Left renal pelvis (tissue), 4 donors: ENCODE data around the gene CDPF1. TPM values are rescaled to one million over a fixed set of nuclear protein-coding genes. Genes with fewer than 3 reads are reported as not detected.

ENCODE experiments used
- DNase-seq, 4 donors: peaks; one replicate each; pipeline ENCODE4 v3.0.0-alpha.2; 2013; ENCODE audit warnings: low read depth in 4 of 4, low spot score in 3 of 4
- polyA plus RNA-seq, 4 donors: library from polyadenylated mRNA; unstranded; fragments of 120-200 nt; gene quantifications; one replicate each; pipeline ENCODE4 v1.2.1, GENCODE V29; 2013; ENCODE audit not compliant: insufficient read length in 4 of 4

The CDPF1 gene
- polyA plus RNA-seq, 4 donors, result 11.3 to 16.9 (median 14.2) TPM

DNA sequence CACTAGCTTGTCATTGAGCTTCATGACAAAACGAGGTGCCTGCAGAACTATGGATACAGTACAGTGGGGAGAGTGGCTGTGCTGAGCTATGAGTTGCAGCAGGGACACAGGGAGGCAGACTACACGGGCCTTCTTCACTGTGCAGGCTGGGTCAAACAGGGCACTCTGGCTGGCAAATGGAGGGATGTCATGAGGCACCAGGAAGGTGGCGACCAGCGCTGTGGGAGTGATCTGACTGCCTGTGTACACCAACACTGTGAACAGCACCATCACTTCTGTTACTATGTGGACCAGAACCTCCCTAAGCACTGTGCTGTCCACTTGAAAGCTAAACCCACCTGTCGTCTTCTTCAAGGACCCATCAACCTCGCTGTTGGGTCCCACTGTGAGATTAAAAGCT is 9.9 kb upstream of the CDPF1 start:
- DNase-seq, result no peak

DNA sequence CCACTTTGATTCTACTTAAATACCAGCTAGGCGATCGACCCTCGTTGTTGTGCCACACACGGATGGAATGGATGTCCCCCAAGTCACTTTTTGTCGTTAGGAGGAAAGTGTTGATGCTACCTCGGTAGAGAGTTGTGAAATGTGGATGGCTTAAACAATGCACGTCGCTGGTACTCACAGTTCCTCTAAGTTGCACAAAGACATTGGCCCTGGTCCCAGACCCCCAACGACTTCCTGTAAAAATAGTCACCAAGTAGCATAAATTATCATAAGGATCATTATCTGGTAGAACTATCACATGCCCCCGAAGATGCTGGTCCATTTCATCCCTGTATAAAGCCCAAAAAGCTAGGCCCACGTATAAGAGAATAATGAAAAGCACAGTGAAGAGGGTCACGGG is 9.3 kb upstream of the CDPF1 start:
- DNase-seq, result no peak

DNA sequence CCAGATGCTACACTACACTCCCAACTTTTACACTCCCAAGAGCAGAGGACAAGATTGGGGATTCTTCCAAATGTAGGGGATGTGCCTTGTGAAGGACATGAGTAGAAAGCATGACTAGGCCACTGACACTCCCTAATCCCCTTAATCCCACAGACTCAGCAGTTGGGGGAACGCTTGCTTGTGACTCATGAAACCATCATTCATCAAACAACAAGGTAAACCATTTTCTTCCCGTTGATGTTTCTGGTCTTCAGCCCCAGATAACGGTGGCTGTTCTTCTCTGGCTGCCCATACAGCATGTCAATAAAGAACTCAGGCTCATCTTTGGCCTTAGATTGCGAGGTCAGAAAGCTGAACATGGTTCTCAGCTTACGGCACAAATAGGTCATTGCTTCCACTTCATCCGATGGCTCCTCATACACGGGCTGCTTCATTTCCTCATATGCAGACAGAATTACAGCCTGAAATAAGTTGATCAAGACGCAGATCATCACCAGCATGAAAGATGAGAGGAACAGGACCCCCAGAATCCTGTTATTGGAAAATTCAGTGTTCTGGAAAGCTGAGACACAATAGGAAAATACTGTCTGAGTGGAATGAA is 6.4 kb upstream of the CDPF1 start:
- DNase-seq, result no peak

- no peak for DNase-seq
Observed at GRCh38 chr22:46251816-46252380, 1.8 kb upstream of the CDPF1 start.

DNA sequence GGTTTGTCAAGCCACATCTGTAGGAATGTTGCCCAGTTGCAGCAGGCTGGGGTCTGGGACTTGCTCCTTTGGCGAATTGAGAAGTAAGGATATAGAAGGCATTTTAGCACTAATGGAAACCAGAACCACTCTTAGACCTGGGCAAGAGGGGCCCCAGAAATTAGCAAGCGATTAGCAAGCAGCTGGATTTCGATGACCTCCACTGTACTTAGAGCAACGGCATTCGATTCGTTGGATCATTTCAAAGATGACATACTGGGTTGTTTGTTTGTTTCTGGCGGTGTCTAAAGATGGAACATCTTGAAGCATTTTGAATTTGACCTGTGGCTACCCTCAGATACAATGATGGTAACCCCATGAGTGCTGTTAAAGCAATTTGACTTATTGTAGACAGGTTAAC is 1.2 kb upstream of the CDPF1 start:
- no peak for DNase-seq

GRCh38 chr22:46250783-46251125 is 661 bp upstream of the CDPF1 start:
- no peak for DNase-seq

- DNase-seq, result no peak
Observed at GRCh38 chr22:46247443-46247975, 2.6 kb downstream of the CDPF1 start.

DNA sequence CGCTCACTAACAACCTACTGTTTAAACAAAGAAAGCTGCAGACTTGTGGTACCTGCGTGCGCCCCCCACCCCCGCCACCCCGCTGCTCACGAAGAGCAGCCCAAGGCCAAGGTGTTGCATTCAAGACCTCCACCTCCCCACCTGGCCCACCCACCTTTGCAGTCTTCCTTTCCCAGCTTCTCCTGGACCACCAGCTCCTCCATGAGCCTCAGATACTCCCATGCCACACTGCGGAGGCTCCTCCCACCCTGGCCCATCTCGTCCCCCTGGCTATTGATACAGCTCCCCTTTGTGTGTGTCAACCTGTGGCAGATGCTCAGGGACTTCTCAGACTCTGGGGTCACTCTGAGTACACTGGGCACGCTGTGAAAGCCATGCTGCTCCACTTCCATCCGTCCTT is 3.9 kb downstream of the CDPF1 start:
- no peak for DNase-seq

- no peak for DNase-seq
Observed at GRCh38 chr22:46245511-46245910, 4.6 kb downstream of the CDPF1 start.

DNA sequence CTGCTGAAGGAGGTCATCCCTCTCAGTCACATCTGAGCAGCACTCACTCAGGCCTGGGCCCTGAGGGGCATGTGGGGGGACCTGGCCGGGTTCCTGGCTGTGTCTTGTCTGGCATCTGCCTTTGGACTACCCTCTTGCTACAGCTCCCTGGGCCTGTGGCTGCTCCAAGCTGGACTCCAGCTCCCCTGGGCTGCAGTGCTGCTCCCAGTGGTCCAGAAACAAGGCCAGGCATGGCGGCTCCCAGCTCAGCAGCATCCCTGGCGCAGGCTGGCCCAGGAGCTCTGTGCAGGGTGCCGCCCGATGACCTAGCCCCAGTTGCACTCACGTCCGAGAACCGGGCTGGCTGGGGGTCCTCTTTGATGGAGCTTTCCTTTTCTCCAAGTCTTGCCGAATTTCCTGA is 5.3 kb downstream of the CDPF1 start:
- no peak for DNase-seq

DNA sequence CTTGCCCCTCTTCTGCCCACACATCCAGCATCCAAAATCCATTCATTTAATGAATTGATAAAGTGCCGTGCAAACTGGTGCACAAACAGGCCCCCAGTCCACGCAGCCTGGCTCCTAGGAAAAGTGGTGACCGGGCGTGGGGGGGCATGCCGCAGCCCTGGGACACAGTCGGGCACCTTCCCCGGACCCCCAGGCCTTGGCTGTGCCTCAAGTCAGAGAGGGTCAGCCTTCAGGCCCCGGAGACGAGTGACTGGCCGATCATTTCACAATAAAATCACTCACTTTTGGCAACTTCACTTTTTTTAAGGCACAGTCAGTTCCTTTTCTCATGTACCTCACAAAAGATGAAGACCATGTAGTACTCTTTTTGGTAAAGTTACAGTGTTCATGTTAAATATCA is 8.0 kb downstream of the CDPF1 start:
- no peak for DNase-seq

DNA sequence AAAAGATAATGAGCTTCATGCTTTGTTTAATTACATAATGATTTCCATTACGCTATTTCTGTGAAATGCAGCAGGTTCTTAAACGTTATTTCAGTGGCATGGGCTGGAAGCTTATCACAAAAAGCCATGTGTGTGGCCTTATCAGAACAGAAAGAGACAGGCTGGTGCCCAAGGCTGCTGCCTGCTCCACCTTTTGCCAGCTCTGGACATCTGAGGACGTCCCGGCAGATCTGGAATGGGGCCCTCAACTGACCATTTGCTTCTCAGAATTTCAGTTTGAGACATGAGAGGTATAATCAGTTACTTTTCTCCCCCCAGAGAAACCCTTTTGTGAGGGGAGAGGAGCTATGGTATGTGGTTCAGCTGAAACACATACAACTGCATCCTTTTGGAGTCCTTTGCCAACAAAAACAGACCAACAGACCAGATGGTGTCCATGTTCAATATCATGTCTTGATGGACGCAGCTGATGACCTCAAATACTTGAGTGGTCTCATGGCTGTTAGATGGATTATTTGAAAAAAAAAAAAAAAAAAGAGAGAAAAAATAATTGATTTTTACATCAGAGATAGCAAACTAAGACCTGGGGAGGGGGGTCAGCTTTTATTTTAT is 8.6 kb downstream of the CDPF1 start:
- DNase-seq, result no peak

- DNase-seq, result no peak
Observed at GRCh38 chr22:46240907-46241306, 9.2 kb downstream of the CDPF1 start.

DNA sequence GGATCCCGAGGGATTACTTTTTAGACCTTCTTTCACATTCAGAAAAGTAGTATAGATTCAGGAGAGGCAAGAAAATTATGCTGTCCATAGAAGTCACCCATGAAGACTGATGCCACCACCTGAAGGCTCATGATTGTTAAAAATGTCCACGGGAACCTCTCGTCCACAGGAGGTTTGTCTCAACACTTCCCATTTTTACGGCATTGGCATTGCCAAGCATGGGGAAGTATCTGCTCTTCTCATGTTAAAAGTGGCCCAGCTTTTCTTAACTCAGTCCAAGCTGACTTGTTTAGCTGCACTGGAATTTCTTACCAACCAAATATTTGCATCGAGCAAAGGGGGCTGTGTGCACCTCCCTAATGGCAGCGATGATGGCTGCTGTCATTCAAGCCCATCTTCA is 9.6 kb downstream of the CDPF1 start:
- DNase-seq, result no peak

GRCh38 chr22:46240073-46240472 is 10.0 kb downstream of the CDPF1 start:
- no peak for DNase-seq

- no peak for DNase-seq
Observed at GRCh38 chr22:46239261-46240048, 10.6 kb downstream of the CDPF1 start.

- DNase-seq, result no peak
Observed at GRCh38 chr22:46238541-46238940, 11.6 kb downstream of the CDPF1 start.

GRCh38 chr22:46237453-46238124 is 12.5 kb downstream of the CDPF1 start:
- DNase-seq, result no peak

DNA sequence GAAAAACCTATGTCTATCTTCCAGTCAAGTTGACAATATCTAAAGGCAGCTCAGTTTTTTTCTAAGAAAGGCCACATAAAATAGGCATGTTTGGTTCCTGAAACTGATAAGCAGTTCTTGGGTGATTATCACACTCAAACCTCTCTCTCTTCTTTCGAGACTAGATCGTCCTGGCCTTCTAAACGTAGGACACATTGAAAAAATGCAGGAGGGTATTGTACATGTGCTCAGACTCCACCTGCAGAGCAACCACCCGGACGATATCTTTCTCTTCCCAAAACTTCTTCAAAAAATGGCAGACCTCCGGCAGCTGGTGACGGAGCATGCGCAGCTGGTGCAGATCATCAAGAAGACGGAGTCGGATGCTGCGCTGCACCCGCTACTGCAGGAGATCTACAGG is 15.1 kb downstream of the CDPF1 start:
- no peak for DNase-seq

DNA sequence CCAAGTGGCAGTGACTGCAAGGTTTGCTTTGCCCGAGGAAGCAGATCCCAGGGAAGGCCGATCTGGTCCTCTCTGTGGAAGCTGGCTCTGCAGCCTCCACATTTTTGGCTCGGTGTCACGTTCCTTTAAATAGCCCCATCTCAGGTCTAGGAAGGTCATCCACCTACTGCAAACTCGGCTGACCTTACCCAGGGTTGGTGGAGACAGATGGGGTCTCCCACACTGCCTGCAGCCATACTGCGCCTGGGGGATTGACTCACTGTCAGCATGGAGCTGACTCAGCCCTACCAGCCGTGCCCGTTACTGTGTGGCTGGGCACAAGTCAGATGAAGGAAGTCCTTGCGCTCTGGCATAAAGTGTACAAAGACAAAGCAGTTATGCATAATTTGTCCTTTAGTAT is 16.9 kb downstream of the CDPF1 start:
- DNase-seq, result no peak

GRCh38 chr22:46230262-46230901 is 19.7 kb downstream of the CDPF1 start:
- DNase-seq, result no peak
